PC-9 (cell line): Measurements from ENCODE around the gene CDC14A. TPM values are rescaled to one million over a fixed set of nuclear protein-coding genes. Genes with fewer than 3 reads are reported as not detected.

ENCODE experiments used
- BruUV-seq: library from RNA; stranded (reverse); fragments of 400-500 nt; replicated peaks from 2 replicates; lab custom pipeline; 2021; lab: Mats Ljungman, UMichigan
- CTCF ChIA-PET: fragments of 300-600 bp; sonication (Branson Sonifier 250); formaldehyde crosslinking; loops from one replicate; lab custom pipeline; 2022; ENCODE audit warnings: antibody characterized with exemption; lab: Charles Lee
- POLR2A ChIA-PET: fragments of 300-600 bp; sonication (Branson Sonifier 250); formaldehyde crosslinking; loops from one replicate; lab custom pipeline; 2022; ENCODE audit warnings: antibody characterized with exemption; ENCODE audit not compliant: unreplicated experiment; lab: Charles Lee
- DNase-seq, 2 experiments: peaks; one replicate each; pipeline versions ENCODE4 v3.0.0 to v3.0.0-alpha.2; 2015 to 2022; ENCODE audit warnings: mixed read lengths in 1 of 2
- H2AFZ ChIP-seq: fragments of 200-600 bp; sonication (generic); 2 replicates; pipeline ENCODE4 v1.8.1; 2017; ENCODE audit warnings: antibody characterized with exemption
- H3F3A ChIP-seq: fragments of 200-600 bp; sonication (generic); 2 replicates; pipeline ENCODE4 v1.8.1; 2017; ENCODE audit warnings: antibody characterized with exemption, mild to moderate bottlenecking, low read depth; ENCODE audit not compliant: insufficient read depth
- H3K27ac ChIP-seq: fragments of 200-600 bp; sonication (generic); 2 replicates; pipeline ENCODE4 v1.6.1; 2016; ENCODE audit warnings: mixed run types
- H3K27me3 ChIP-seq: fragments of 200-600 bp; sonication (generic); 2 replicates; pipeline ENCODE4 v1.6.1; 2016; ENCODE audit warnings: low read depth, mixed run types; ENCODE audit not compliant: insufficient read depth
- H3K36me3 ChIP-seq: fragments of 200-600 bp; sonication (generic); 2 replicates; pipeline ENCODE4 v1.6.1; 2016; ENCODE audit warnings: low read depth, mixed run types
- H3K4me1 ChIP-seq: fragments of 200-600 bp; sonication (generic); replicated peaks from 2 replicates; pipeline ENCODE4 v1.6.1; 2016; ENCODE audit warnings: mixed run types; ENCODE audit not compliant: insufficient read depth
- H3K4me2 ChIP-seq: fragments of 200-600 bp; sonication (generic); 2 replicates; pipeline ENCODE4 v1.6.1; 2017; ENCODE audit warnings: mixed run types
- H3K4me3 ChIP-seq: fragments of 200-600 bp; sonication (generic); 2 replicates; pipeline ENCODE4 v1.6.1; 2016; ENCODE audit warnings: mixed run types
- H3K79me2 ChIP-seq: fragments of 200-600 bp; sonication (generic); 2 replicates; pipeline ENCODE4 v1.6.1; 2017; ENCODE audit warnings: low read depth, mixed run types
- H3K9me2 ChIP-seq: fragments of 200-600 bp; sonication (generic); 2 replicates; pipeline ENCODE4 v1.8.1; 2017; ENCODE audit warnings: mild to moderate bottlenecking; ENCODE audit not compliant: insufficient read depth
- H3K9me3 ChIP-seq: fragments of 200-600 bp; sonication (generic); 2 replicates; pipeline ENCODE4 v1.8.1; 2016; ENCODE audit warnings: low read depth; ENCODE audit not compliant: insufficient read depth
- H4K20me1 ChIP-seq: fragments of 200-600 bp; sonication (generic); 2 replicates; pipeline ENCODE4 v1.8.1; 2017; ENCODE audit not compliant: insufficient read depth
- EZH2 ChIP-seq: fragments of 200-600 bp; sonication (generic); IDR thresholded peaks from 2 replicates; pipeline ENCODE4 v1.8.0; 2017; ENCODE audit warnings: antibody characterized with exemption, low read depth
- intact Hi-C: fragments of 100-400 bp; cut with micrococcal nuclease; formaldehyde crosslinking; loops from one replicate; pipeline ENCODE4 v1.10.0; 2022; ENCODE audit not compliant: unreplicated experiment
- total RNA-seq: library from RNA; stranded (reverse); gene quantifications from 2 replicates; pipeline ENCODE4 v1.2.3, GENCODE V29; 2021
- TF ChIP-seq, protein P1 (sequence below): fragments of 200-600 bp; sonication (generic); conservative IDR thresholded peaks from 2 replicates; pipeline ENCODE4 v1.6.1; 2017; ENCODE audit warnings: mixed run types, antibody characterized with exemption, mild to moderate bottlenecking, moderate library complexity

The CDC14A gene
- total RNA-seq, 1 experiment from 2014 or later = 2.8 TPM

DNA sequence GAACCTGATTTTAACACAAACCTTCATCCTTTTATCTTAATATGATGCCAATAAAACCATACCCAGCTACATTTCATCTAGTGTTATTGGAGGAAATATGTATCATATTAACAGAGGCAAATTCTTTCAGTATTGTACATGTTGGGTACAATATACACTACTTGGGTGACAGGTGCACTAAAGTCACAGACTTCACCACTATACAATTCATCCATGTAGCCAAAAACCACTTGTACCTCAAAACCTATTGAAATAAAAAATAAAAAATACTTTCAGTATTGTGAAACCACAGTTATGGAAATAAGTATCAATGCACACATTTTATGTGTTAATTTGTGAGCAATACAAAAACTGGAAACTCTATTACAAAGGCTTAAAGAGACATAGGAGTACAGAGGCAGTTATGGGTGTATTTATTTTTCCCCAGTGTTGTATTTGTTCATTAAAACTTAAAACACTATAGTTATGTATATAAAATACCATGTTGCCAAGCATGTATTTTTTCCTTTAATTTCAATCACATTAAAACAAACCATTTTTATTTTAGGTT lies 160.6 kb downstream of the CDC14A start:
- no peak for DNase-seq
- peaks cover 4% of the 10 kb centered on the region; the same call in 1 of the 2 replicates for H3F3A ChIP-seq
- H3K9me2 ChIP-seq = no peaks in the 10 kb centered on the region
- H3K4me2 ChIP-seq = no peak overlapping the region
- H3K27ac ChIP-seq = no peak overlapping the region
- no TSS peak for BruUV-seq
- no peaks in the 10 kb centered on the region; the same call in 1 of the 2 replicates for H3K9me3 ChIP-seq
- H2AFZ ChIP-seq = no peak overlapping the region
- H4K20me1 ChIP-seq = no peaks in the 10 kb centered on the region
- TF ChIP-seq, protein P1, sequence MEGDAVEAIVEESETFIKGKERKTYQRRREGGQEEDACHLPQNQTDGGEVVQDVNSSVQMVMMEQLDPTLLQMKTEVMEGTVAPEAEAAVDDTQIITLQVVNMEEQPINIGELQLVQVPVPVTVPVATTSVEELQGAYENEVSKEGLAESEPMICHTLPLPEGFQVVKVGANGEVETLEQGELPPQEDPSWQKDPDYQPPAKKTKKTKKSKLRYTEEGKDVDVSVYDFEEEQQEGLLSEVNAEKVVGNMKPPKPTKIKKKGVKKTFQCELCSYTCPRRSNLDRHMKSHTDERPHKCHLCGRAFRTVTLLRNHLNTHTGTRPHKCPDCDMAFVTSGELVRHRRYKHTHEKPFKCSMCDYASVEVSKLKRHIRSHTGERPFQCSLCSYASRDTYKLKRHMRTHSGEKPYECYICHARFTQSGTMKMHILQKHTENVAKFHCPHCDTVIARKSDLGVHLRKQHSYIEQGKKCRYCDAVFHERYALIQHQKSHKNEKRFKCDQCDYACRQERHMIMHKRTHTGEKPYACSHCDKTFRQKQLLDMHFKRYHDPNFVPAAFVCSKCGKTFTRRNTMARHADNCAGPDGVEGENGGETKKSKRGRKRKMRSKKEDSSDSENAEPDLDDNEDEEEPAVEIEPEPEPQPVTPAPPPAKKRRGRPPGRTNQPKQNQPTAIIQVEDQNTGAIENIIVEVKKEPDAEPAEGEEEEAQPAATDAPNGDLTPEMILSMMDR = no peak
- TF ChIP-seq EZH2 = no peak
- POLR2A ChIA-PET = no interaction called here
- H3K4me1 ChIP-seq = peaks cover 22% of the 10 kb centered on the region
- intact Hi-C loops = no loop called here
- H3K36me3 ChIP-seq = no peaks in the 10 kb centered on the region
- H3K79me2 ChIP-seq = no peaks in the 10 kb centered on the region
- no peak overlapping the region for H3K4me3 ChIP-seq
- no peaks in the 10 kb centered on the region for H3K27me3 ChIP-seq
- CTCF ChIA-PET = no interaction called here

DNA sequence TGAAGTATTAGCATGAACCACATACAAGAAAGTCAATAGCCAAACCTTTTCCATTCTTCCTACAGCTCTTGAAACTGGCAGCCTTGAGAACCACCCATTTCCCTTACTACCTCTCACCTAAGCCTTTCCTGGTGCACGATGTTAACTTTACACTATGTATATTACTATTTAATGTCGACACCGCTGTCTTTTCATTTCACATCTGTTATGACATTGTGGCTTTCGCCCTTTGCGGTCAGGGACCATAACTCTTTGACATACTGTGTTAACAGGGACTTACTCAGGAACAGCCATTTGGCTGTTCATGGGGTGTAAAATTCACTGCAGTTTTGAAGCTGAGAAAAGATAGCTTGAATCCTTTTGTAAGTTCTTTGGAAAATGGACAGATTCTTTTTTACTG lies 164.6 kb downstream of the CDC14A start:
- no peak overlapping the region for H3K4me2 ChIP-seq
- peaks cover 22% of the 10 kb centered on the region for H3K4me1 ChIP-seq
- no peak overlapping the region for H2AFZ ChIP-seq
- H3K4me3 ChIP-seq = no peak overlapping the region
- intact Hi-C loops = no loop called here
- H3K9me3 ChIP-seq = no peaks in the 10 kb centered on the region; the same call in 1 of the 2 replicates
- H3K36me3 ChIP-seq = no peaks in the 10 kb centered on the region
- H3F3A ChIP-seq = peaks cover 4% of the 10 kb centered on the region; the same call in 1 of the 2 replicates
- no peaks in the 10 kb centered on the region for H4K20me1 ChIP-seq
- H3K27me3 ChIP-seq = no peaks in the 10 kb centered on the region
- H3K27ac ChIP-seq = no peak overlapping the region
- 0 out of 2 replicates have a peak, but pooled peaks cover 4% of the 10 kb centered on the region for H3K9me2 ChIP-seq
- POLR2A ChIA-PET = no interaction called here
- no peak for DNase-seq
- no TSS peak for BruUV-seq
- CTCF ChIA-PET = no interaction called here
- TF ChIP-seq, protein P1 = no peak
- TF ChIP-seq EZH2 = no peak
- no peaks in the 10 kb centered on the region for H3K79me2 ChIP-seq

DNA sequence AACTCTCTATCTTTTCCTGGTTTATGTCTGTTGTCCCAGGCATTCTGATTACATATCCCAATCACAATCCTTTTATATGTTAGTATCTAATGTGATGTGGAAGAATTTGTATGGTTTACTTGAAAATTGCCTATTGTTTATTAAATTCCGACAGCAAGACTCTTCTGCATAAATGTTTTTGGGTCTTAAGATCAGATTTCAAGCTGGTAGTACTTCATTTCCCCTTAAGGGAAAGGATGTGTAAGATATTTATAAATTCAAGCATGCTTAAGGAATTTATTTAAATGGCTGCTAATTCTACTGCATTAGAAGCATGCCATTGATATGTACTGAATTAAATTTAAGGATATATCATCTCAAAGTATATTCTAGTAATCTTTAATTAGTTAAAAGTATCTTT lies 165.2 kb downstream of the CDC14A start:
- peaks cover 4% of the 10 kb centered on the region; the same call in 1 of the 2 replicates for H3F3A ChIP-seq
- intact Hi-C loops = no loop called here
- H2AFZ ChIP-seq = no peak overlapping the region
- no peak overlapping the region for H3K27ac ChIP-seq
- H3K27me3 ChIP-seq = no peaks in the 10 kb centered on the region
- H3K4me2 ChIP-seq = no peak overlapping the region
- H3K9me3 ChIP-seq = no peaks in the 10 kb centered on the region; the same call in 1 of the 2 replicates
- H3K9me2 ChIP-seq = 0 out of 2 replicates have a peak, but pooled peaks cover 4% of the 10 kb centered on the region
- ChIA-PET CTCF (no interaction called here), POLR2A (no interaction called here)
- DNase-seq = no peak
- no peak overlapping the region for H3K4me3 ChIP-seq
- TF ChIP-seq EZH2 = no peak
- TF ChIP-seq, protein P1 = no peak
- no peaks in the 10 kb centered on the region for H3K79me2 ChIP-seq
- H4K20me1 ChIP-seq = no peaks in the 10 kb centered on the region
- no TSS peak for BruUV-seq
- no peaks in the 10 kb centered on the region for H3K36me3 ChIP-seq
- peaks cover 22% of the 10 kb centered on the region for H3K4me1 ChIP-seq
